H9 (cell line): Measurements from ENCODE around the gene C10orf120. TPM values are rescaled to one million over a fixed set of nuclear protein-coding genes. Genes with fewer than 3 reads are reported as not detected.

ENCODE experiments used
- DNase-seq: peaks from one replicate; pipeline ENCODE4 v3.0.0-alpha.2; 2017
- H2AFZ ChIP-seq: one replicate; pipeline ENCODE4 v1.6.1; 2013; ENCODE audit warnings: mild to moderate bottlenecking, low read length, control low read depth, moderate library complexity
- H2AK5ac ChIP-seq: 2 replicates; pipeline ENCODE4 v1.6.1; 2013; ENCODE audit warnings: low read length, control low read depth, mixed read lengths; ENCODE audit not compliant: insufficient read length
- H2BK120ac ChIP-seq: one replicate; pipeline ENCODE4 v1.6.1; 2013; ENCODE audit warnings: low read depth, mild to moderate bottlenecking, low read length, control low read depth, inconsistent platforms; ENCODE audit not compliant: poor library complexity, severe bottlenecking
- H2BK12ac ChIP-seq: 2 replicates; pipeline ENCODE4 v1.6.1; 2013; ENCODE audit warnings: low read length, control low read depth, mixed read lengths, low read depth; ENCODE audit not compliant: insufficient read length
- H2BK15ac ChIP-seq: 2 replicates; pipeline ENCODE4 v1.6.1; 2013; ENCODE audit warnings: low read depth, low read length, control low read depth
- H2BK20ac ChIP-seq: one replicate; pipeline ENCODE4 v1.6.1; 2013; ENCODE audit warnings: low read depth, mild to moderate bottlenecking, low read length, control low read depth, inconsistent platforms; ENCODE audit not compliant: poor library complexity, severe bottlenecking
- H2BK5ac ChIP-seq: 2 replicates; pipeline ENCODE4 v1.6.1; 2013; ENCODE audit warnings: low read length, control low read depth, mixed read lengths; ENCODE audit not compliant: insufficient read length
- H3K14ac ChIP-seq: 2 replicates; pipeline ENCODE4 v1.6.1; 2013; ENCODE audit warnings: low read length, control low read depth; ENCODE audit not compliant: insufficient read depth
- H3K18ac ChIP-seq: 2 replicates; pipeline ENCODE4 v1.6.1; 2013; ENCODE audit warnings: low read depth, mild to moderate bottlenecking, mixed read lengths, low read length, control low read depth; ENCODE audit not compliant: insufficient read length
- H3K23ac ChIP-seq: 2 replicates; pipeline ENCODE4 v1.6.1; 2013; ENCODE audit warnings: low read length, control low read depth, mixed read lengths, low read depth; ENCODE audit not compliant: insufficient read length
- H3K23me2 ChIP-seq: 2 replicates; pipeline ENCODE4 v1.6.1; 2013; ENCODE audit warnings: low read depth, mild to moderate bottlenecking, mixed read lengths, low read length, control low read depth; ENCODE audit not compliant: insufficient read length, poor library complexity, severe bottlenecking
- H3K27ac ChIP-seq: 2 replicates; pipeline ENCODE4 v1.5.1; 2013; ENCODE audit warnings: low read length, control low read depth, mixed read lengths, low read depth; ENCODE audit not compliant: insufficient read length
- H3K27me3 ChIP-seq: 2 replicates; pipeline ENCODE4 v1.6.1; 2013; ENCODE audit warnings: low read length, control low read depth, inconsistent platforms; ENCODE audit not compliant: insufficient read depth
- H3K4ac ChIP-seq: 2 replicates; pipeline ENCODE4 v1.6.1; 2013; ENCODE audit warnings: low read depth, mild to moderate bottlenecking, control low read depth, inconsistent platforms, low read length, moderate library complexity
- H3K4me1 ChIP-seq: 2 replicates; pipeline ENCODE4 v1.6.1; 2013; ENCODE audit warnings: low read length, control low read depth, inconsistent platforms; ENCODE audit not compliant: insufficient read depth
- H3K4me2 ChIP-seq: 2 replicates; pipeline ENCODE4 v1.6.1; 2013; ENCODE audit warnings: low read length, control low read depth, mixed read lengths; ENCODE audit not compliant: insufficient read length, insufficient read depth
- H3K56ac ChIP-seq: 2 replicates; pipeline ENCODE4 v1.6.1; 2013; ENCODE audit warnings: low read depth, mild to moderate bottlenecking, mixed read lengths, low read length, control low read depth; ENCODE audit not compliant: insufficient read length
- H3K79me1 ChIP-seq: 2 replicates; pipeline ENCODE4 v1.6.1; 2013; ENCODE audit warnings: low read depth, mild to moderate bottlenecking, moderate library complexity, low read length, control low read depth, inconsistent platforms; ENCODE audit not compliant: insufficient read depth, poor library complexity, severe bottlenecking
- H3K79me2 ChIP-seq: 2 replicates; pipeline ENCODE4 v1.6.1; 2013; ENCODE audit warnings: low read length, control low read depth, inconsistent platforms; ENCODE audit not compliant: insufficient read depth
- H3K9ac ChIP-seq: 2 replicates; pipeline ENCODE4 v1.6.1; 2013; ENCODE audit warnings: low read length, control low read depth, mixed read lengths; ENCODE audit not compliant: insufficient read length; ENCODE audit errors: extremely low read depth
- H3K9me3 ChIP-seq: one replicate; pipeline ENCODE4 v1.6.1; 2013; ENCODE audit warnings: low read depth, low read length, inconsistent platforms; ENCODE audit not compliant: control insufficient read depth
- H3T11ph ChIP-seq: one replicate; pipeline ENCODE4 v1.6.1; 2013; ENCODE audit warnings: mild to moderate bottlenecking, low read length, control low read depth, inconsistent platforms
- H4K20me1 ChIP-seq: one replicate; pipeline ENCODE4 v1.6.1; 2013; ENCODE audit not compliant: control insufficient read depth, insufficient read length, insufficient read depth
- H4K5ac ChIP-seq: 2 replicates; pipeline ENCODE4 v1.6.1; 2013; ENCODE audit warnings: low read depth, mild to moderate bottlenecking, mixed read lengths, low read length, control low read depth; ENCODE audit not compliant: insufficient read length
- H4K8ac ChIP-seq: replicated peaks from 2 replicates; pipeline ENCODE4 v1.6.1; 2013; ENCODE audit warnings: low read length, control low read depth, mixed read lengths, low read depth; ENCODE audit not compliant: insufficient read length
- H4K91ac ChIP-seq: 2 replicates; pipeline ENCODE4 v1.6.1; 2013; ENCODE audit warnings: low read depth, mild to moderate bottlenecking, moderate library complexity, mixed read lengths, low read length, control low read depth; ENCODE audit not compliant: insufficient read length
- H3K27ac Mint-ChIP-seq, 3 experiments: 2 replicates in 2 of 3; 3 replicates in 1 of 3; pipeline ENCODE4 v1.8.0; 2020 to 2021; ENCODE audit warnings: mixed read lengths in 3 of 3, mild to moderate bottlenecking in 1 of 3, moderate library complexity in 1 of 3
- H3K27me3 Mint-ChIP-seq: 2 replicates; pipeline ENCODE4 v1.8.0; 2021; ENCODE audit warnings: low read depth, mild to moderate bottlenecking, moderate library complexity, mixed read lengths
- H3K36me3 Mint-ChIP-seq, 3 experiments: 2 replicates in 2 of 3; 3 replicates in 1 of 3; pipeline ENCODE4 v1.8.0; 2020 to 2021; ENCODE audit warnings: low read depth in 3 of 3, mixed read lengths in 3 of 3; ENCODE audit not compliant: insufficient read depth in 1 of 3
- H3K4me1 Mint-ChIP-seq, 2 experiments: 2 replicates each; pipeline ENCODE4 v1.8.0; 2020; ENCODE audit warnings: mixed read lengths in 2 of 2
- H3K4me3 Mint-ChIP-seq, 2 experiments: 2 replicates in 1 of 2; 3 replicates in 1 of 2; pipeline ENCODE4 v1.8.0; 2020 to 2021; ENCODE audit warnings: mild to moderate bottlenecking in 2 of 2, mixed read lengths in 2 of 2, moderate library complexity in 1 of 2
- H3K9me3 Mint-ChIP-seq, 2 experiments: 2 replicates in 1 of 2; 3 replicates in 1 of 2; pipeline ENCODE4 v1.8.0; 2020; ENCODE audit warnings: mild to moderate bottlenecking in 2 of 2, mixed read lengths in 2 of 2, moderate library complexity in 1 of 2
- CTCF ChIP-seq: fragments of 200-600 bp; sonication (generic); conservative IDR thresholded peaks from 3 replicates; pipeline ENCODE4 v1.8.0; 2021; ENCODE audit warnings: antibody characterized with exemption, mild to moderate bottlenecking
- WGBS: extraction: QIAGEN DNeasy Blood & Tissue Kit; methylation state at CpG from one replicate; pipeline ENCODE4 v1.1.7; 2013; ENCODE audit warnings: missing lambda C conversion rate, low lambda C conversion rate, mixed read lengths; ENCODE audit not compliant: insufficient read length; ENCODE audit errors: extremely low coverage; 5-methylcytosine and 5-hydroxymethylcytosine counted together
- total RNA-seq: library from RNA; stranded (reverse); gene quantifications from 2 replicates; pipeline ENCODE4 v1.2.1, GENCODE V29; 2021

C10orf120 gene
- total RNA-seq, 1 experiment from 2014 or later, result not detected

- no peaks in the 10 kb centered on the region for H3K36me3 Mint-ChIP-seq
- H3K79me1 ChIP-seq, result no peaks in the 10 kb centered on the region
- H3K4me3 Mint-ChIP-seq, result no peak overlapping the region
- no peak overlapping the region for H2AK5ac ChIP-seq
- H3K4me2 ChIP-seq, result no peak overlapping the region
- H4K20me1 ChIP-seq, result no peaks in the 10 kb centered on the region
- no peak overlapping the region for H4K5ac ChIP-seq
- TF ChIP-seq CTCF, result no peak
- H3K9me3 Mint-ChIP-seq, result no peaks in the 10 kb centered on the region; a peak in 1 of 5 replicates
- no peak overlapping the region for H2BK20ac ChIP-seq
- H2AFZ ChIP-seq, result no peak overlapping the region
- H3K4ac ChIP-seq, result no peak overlapping the region
- H4K8ac ChIP-seq, result no peak overlapping the region
- no peak overlapping the region for H3K27ac ChIP-seq
- H3K23me2 ChIP-seq, result no peaks in the 10 kb centered on the region
- no peaks in the 10 kb centered on the region for H3K79me2 ChIP-seq
- no peak overlapping the region for H2BK12ac ChIP-seq
- no CpG with 5 or more reads among the region's 5 CpGs for WGBS
- H3K4me1 Mint-ChIP-seq, result peaks cover 0 to 3% of the 10 kb centered on the region in 2 experiments; a peak in 2 of 4 replicates
- H3K27ac Mint-ChIP-seq, result no peak overlapping the region
- no peak overlapping the region for H3K18ac ChIP-seq
- H2BK15ac ChIP-seq, result no peak overlapping the region
- H3K23ac ChIP-seq, result no peak overlapping the region
- no peaks in the 10 kb centered on the region for H3K9me3 ChIP-seq
- H3K56ac ChIP-seq, result no peak overlapping the region
- no peak overlapping the region for H4K91ac ChIP-seq
- H3K27me3 ChIP-seq, result no peaks in the 10 kb centered on the region
- H3T11ph ChIP-seq, result no peak overlapping the region
- DNase-seq, result no peak
- H3K27me3 Mint-ChIP-seq, result peaks cover 5% of the 10 kb centered on the region
- no peak overlapping the region for H3K9ac ChIP-seq
- H3K4me1 ChIP-seq, result no peaks in the 10 kb centered on the region
- H3K14ac ChIP-seq, result no peak overlapping the region
- H2BK120ac ChIP-seq, result no peak overlapping the region
- no peak overlapping the region for H2BK5ac ChIP-seq
Measured at GRCh38 chr10:122649903-122650302, 49.7 kb downstream of the C10orf120 start.
